GM10266 (cell line): Measurements from ENCODE around the gene ARRB1.

Experiments used
- DNase-seq: peaks from one replicate; pipeline ENCODE4 v3.0.0; 2012; ENCODE audit errors: extremely low spot score
- TF ChIP-seq, protein P1 (sequence below): IDR thresholded peaks from 2 replicates; pipeline ENCODE4 v1.5.1; 2012; ENCODE audit warnings: mild to moderate bottlenecking, low read depth; ENCODE audit not compliant: control insufficient read depth, insufficient read depth; ENCODE audit errors: missing control alignments

Gene ARRB1

DNA sequence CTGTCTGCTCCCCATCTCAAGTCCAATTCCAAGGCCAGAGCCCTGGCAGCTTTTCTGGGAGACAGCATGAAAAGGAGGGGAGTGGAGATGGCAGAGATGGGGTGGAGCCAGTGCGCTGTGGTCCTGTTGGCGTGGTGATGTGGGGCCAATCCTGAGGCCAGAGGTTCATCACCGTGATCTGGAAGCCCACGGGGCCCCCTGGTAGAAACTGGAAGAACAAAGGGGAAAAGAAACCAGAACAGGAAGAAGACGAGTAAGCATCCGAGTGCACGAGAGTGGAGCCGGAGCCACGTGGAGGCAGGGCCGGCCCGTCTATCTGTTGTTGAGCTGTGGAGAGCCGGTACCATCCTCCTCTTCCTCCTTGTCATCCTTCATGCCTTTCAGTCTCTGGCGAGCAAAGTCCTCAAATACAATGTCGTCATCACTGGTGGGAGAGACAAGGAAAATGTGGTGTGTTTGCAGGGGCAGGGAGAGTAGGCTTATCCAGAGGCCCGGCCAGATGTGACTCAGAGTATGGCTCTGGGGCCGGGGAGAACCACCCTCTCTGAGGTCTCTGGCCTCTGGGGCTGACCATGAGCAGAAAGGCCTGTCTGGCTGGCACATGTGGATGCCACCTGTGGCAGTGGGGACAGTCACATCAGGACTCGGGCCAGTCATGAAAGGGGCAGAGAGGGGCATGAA is 85.5 kb downstream of the ARRB1 start:
- TF ChIP-seq, protein P1, sequence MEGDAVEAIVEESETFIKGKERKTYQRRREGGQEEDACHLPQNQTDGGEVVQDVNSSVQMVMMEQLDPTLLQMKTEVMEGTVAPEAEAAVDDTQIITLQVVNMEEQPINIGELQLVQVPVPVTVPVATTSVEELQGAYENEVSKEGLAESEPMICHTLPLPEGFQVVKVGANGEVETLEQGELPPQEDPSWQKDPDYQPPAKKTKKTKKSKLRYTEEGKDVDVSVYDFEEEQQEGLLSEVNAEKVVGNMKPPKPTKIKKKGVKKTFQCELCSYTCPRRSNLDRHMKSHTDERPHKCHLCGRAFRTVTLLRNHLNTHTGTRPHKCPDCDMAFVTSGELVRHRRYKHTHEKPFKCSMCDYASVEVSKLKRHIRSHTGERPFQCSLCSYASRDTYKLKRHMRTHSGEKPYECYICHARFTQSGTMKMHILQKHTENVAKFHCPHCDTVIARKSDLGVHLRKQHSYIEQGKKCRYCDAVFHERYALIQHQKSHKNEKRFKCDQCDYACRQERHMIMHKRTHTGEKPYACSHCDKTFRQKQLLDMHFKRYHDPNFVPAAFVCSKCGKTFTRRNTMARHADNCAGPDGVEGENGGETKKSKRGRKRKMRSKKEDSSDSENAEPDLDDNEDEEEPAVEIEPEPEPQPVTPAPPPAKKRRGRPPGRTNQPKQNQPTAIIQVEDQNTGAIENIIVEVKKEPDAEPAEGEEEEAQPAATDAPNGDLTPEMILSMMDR = no peak
- no peak for DNase-seq

DNA sequence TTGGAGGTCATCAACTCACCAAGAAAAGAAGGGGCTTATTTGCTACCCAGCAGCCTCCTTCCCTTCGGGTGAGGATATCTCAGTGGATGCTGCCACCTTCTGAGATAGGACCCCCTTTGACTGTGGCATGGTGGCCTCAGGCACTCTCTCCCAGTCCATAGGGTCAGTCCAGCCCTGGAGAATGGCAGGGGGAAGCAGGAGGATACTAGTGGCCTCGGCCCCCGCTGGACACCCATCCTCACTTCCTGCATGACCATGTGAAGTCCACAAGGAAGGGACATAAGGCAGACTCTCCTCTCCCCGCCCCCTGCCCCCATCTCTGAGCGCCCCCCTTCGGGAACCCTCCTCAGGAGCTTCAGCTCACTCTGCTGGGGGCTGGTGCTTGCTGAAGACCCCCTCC is 86.5 kb downstream of the ARRB1 start:
- TF ChIP-seq, protein P1 = no peak
- DNase-seq = no peak

DNA sequence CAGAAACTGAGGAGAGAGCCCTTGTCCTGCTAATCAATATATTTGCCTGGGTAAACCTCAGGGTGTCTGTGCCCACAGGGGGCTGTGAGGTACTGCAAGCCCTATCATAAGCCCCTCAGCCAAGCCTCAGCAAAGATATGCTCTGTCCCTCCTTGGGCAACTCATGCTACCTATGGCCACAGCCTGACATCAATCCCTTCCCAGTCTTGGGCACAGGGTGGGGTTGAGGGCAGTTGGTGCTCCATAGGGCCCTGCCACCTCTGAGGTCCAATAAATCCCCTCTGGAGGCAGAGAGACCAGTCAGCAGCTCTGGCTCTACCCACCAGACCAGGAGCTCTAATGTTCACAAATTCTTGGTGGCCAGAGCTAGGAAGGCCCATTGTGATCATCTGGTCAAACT is 87.1 kb downstream of the ARRB1 start:
- no peak for DNase-seq

DNA sequence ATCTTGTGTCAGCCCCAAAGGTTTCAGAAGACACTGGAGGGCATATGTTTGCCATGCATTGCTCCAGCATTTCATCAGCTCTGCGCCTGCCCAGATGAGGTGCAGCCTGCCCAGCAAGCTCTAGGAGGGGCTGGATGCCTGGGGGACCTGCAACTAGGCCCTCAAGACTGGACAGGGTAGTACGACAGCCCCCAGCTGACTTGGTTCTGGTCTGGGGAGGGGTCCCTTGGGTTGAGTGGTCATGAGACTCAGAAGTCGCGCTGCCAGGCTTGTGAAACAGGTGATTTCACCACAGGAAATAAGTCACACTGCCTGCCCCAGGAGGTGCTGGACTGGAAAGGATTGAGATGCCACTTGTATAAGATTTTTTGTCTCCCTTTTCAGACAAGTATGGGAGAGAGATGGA is 87.5 kb downstream of the ARRB1 start:
- TF ChIP-seq, protein P1 = no peak
- DNase-seq = no peak

More for the DNA sequence above, 87.1 kb downstream of the ARRB1 start:
- TF ChIP-seq, protein P1 = no peak

DNA sequence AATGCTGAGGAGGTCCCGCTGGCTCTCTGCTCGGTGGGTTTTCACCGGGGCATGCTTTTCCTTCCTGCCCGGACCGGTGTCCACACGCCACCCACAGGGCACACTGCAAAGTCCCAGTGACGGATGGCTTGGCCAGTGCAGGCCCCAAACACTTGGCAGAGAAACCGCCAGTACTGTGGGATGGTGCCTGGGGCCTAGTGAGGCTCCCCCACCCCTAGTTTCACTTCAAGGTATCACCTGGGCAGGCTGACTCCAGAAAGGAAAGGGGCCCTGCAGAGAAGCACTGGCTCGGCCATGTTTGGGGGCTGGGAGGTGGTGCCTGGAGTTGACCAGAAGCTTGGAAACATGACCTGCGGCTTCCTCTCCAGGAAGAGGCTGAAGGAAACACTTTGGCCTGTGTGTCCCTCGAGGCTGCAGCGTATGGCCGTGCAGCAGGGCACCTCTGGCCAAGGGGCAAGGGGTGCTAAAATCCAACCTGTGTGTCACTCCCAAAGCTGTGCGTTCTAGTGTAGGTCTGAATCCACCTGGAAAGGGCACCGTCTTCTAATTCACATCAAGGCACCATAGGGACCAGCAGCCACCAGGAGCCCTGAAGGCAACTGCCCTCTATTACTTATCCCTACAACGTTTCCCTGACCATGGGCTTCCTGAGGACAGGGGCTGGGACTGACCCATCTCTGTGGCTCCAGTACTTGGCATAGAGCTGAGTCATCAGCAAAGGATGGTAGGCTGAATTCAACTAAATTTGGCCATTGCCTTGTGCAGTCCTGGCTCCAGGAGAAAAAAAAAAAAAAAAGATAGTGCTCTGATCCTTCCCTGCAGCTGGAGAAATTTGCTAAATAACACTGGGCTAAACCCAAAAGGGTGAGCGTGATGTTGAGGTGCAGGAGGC is 88.3 kb downstream of the ARRB1 start:
- DNase-seq = no peak
- TF ChIP-seq, protein P1 = no peak

DNA sequence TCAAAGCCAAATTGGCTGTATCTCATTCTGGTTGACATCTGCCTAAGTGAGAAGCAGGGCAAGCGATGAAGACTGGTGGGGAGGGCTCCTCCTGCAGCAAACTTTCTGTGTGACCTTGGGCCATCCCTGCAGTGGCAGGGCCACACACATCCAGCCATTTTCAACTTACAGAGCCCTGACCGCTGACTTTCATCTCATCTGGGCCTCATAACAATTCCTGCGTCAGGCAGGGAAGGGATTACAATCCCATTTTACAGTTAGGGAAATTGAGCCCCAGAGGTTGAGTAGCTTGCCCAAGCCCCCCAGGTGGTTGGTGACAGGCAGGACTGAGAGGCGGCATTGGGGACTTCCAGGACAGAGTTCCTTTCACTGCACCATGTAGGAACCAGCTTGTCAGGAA is 89.0 kb downstream of the ARRB1 start:
- DNase-seq = no peak
- TF ChIP-seq, protein P1 = no peak

DNA sequence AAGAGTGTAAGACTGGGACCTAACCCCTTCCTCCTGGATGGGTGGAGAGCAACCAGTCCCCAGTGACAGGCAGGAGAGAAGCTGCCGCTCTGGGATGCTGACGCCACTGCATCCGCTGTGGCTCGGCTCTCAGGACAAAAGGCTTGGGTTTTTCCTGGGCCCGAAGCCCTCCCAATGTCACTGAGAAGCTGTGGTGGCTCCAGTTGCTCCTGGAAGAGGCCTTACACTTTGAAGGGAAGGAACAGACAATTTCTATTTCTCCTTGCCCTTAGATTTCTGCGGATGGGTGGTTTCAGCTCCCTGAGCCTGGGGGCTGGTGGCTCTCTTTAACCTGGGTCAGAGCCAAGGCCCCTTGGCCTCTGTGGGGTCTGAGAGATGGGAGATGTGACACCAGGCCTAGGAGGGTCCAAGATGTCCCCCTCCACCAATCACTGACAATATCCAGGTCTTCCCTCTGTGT is 89.5 kb downstream of the ARRB1 start:
- TF ChIP-seq, protein P1 = no peak
- no peak for DNase-seq
